A673 (cell line): ENCODE results near the gene MOB3C. TPM values are rescaled to one million over a fixed set of nuclear protein-coding genes. Genes with fewer than 3 reads are reported as not detected.

Source experiments
- BruUV-seq: library from RNA; stranded (reverse); fragments of 400-500 nt; replicated peaks from 2 replicates; lab custom pipeline; 2021; lab: Mats Ljungman, UMichigan
- CTCF ChIA-PET: fragments of 300-600 bp; sonication (Branson Sonifier 250); formaldehyde crosslinking; loops from one replicate; lab custom pipeline; 2022; ENCODE audit warnings: antibody characterized with exemption; lab: Charles Lee
- POLR2A ChIA-PET: fragments of 300-600 bp; sonication (Branson Sonifier 250); formaldehyde crosslinking; loops from one replicate; lab custom pipeline; 2022; ENCODE audit warnings: antibody characterized with exemption; ENCODE audit not compliant: low non-redundant PET; lab: Charles Lee
- DNase-seq: peaks from one replicate; pipeline ENCODE4 v3.0.0-alpha.2; 2015; ENCODE audit warnings: low spot score
- H3K27ac ChIP-seq: fragments of 200-600 bp; sonication (generic); 2 replicates; pipeline ENCODE4 v1.5.1; 2016; ENCODE audit warnings: mixed run types, low read depth, mild to moderate bottlenecking, mixed read lengths, antibody characterized with exemption, low read length; ENCODE audit not compliant: poor library complexity, severe bottlenecking
- H3K27me3 ChIP-seq: fragments of 200-600 bp; sonication (generic); replicated peaks from 2 replicates; pipeline ENCODE4 v1.6.1; 2017; ENCODE audit warnings: mixed run types, low read depth, mild to moderate bottlenecking, mixed read lengths, antibody characterized with exemption, low read length; ENCODE audit not compliant: insufficient read depth, poor library complexity
- H3K36me3 ChIP-seq: fragments of 200-600 bp; sonication (generic); 2 replicates; pipeline ENCODE4 v1.6.1; 2016; ENCODE audit warnings: mixed run types, mild to moderate bottlenecking, mixed read lengths, antibody characterized with exemption, low read length; ENCODE audit not compliant: insufficient read depth, poor library complexity, severe bottlenecking
- H3K4me1 ChIP-seq: fragments of 200-600 bp; sonication (generic); 2 replicates; pipeline ENCODE4 v1.6.1; 2017; ENCODE audit warnings: mixed run types, mild to moderate bottlenecking, mixed read lengths, antibody characterized with exemption, low read length; ENCODE audit not compliant: insufficient read depth, poor library complexity, severe bottlenecking
- H3K4me3 ChIP-seq: fragments of 200-600 bp; sonication (generic); 2 replicates; pipeline ENCODE4 v1.5.1; 2016; ENCODE audit warnings: low read depth, mixed run types, mild to moderate bottlenecking, mixed read lengths, low read length; ENCODE audit not compliant: poor library complexity, severe bottlenecking
- H3K9me3 ChIP-seq: fragments of 200-600 bp; sonication (generic); 2 replicates; pipeline ENCODE4 v1.6.1; 2016; ENCODE audit warnings: mixed run types, low read depth, mild to moderate bottlenecking, mixed read lengths, antibody characterized with exemption, low read length; ENCODE audit not compliant: poor library complexity, severe bottlenecking
- EZH2 ChIP-seq: fragments of 200-600 bp; sonication (generic); IDR thresholded peaks from 2 replicates; pipeline ENCODE4 v1.6.1; 2017; ENCODE audit warnings: borderline replicate concordance, low read depth, mild to moderate bottlenecking, mixed read lengths, antibody characterized with exemption, low read length; ENCODE audit not compliant: poor library complexity, severe bottlenecking
- intact Hi-C: fragments of 100-400 bp; cut with micrococcal nuclease; formaldehyde crosslinking; loops from one replicate; pipeline ENCODE4 v1.10.0; 2022; ENCODE audit not compliant: unreplicated experiment
- total RNA-seq: library from RNA; stranded (reverse); gene quantifications from 2 replicates; pipeline ENCODE4 v1.2.3, GENCODE V29; 2021
- TF ChIP-seq, protein P1 (sequence below): fragments of 300-800, 200-600 bp; sonication (generic); conservative IDR thresholded peaks from 2 replicates; pipeline ENCODE4 v1.5.1; 2017; ENCODE audit warnings: low read depth, mild to moderate bottlenecking, antibody characterized with exemption, low read length, moderate library complexity, mixed read lengths

Gene MOB3C
- total RNA-seq, 1 experiment from 2014 or later = 2.5 TPM

DNA sequence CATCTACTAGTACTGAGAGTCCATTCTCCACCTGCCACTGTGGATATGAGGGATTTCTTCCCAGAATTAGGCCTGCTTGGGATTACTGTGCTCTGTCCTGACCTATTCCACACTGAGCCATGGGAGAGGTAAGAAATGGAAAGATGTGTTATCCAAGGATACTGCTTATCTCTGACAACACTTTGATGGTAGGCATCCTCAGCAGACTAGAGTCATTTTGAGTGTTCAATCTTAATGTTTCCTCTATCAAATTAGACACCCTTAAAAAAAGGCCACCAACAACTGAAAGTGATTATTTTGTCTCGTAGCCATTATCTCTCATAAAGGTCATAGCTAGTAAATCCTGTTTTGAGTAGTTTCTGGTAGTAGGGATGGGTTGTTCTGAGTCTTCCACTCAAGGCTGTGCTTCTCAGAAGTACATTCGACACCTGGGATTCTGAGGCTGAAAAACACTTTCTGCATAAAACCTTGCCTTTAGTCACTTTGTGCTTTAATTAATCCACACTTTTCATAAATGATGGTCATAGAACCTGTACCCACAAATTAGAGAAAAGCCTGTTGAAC is 42.8 kb upstream of the MOB3C start:
- Histone ChIP-seq H3K4me3 (no peak overlapping the region), H3K27ac (no peak overlapping the region), H3K9me3 (no peaks in the 10 kb centered on the region), H3K36me3 (peaks cover 31% of the 10 kb centered on the region), H3K27me3 (no peaks in the 10 kb centered on the region), H3K4me1 (no peaks in the 10 kb centered on the region)
- ChIA-PET CTCF (no interaction called here), POLR2A (no interaction called here)
- BruUV-seq = no TSS peak
- intact Hi-C loops = no loop called here
- DNase-seq = no peak
- TF ChIP-seq, protein P1, sequence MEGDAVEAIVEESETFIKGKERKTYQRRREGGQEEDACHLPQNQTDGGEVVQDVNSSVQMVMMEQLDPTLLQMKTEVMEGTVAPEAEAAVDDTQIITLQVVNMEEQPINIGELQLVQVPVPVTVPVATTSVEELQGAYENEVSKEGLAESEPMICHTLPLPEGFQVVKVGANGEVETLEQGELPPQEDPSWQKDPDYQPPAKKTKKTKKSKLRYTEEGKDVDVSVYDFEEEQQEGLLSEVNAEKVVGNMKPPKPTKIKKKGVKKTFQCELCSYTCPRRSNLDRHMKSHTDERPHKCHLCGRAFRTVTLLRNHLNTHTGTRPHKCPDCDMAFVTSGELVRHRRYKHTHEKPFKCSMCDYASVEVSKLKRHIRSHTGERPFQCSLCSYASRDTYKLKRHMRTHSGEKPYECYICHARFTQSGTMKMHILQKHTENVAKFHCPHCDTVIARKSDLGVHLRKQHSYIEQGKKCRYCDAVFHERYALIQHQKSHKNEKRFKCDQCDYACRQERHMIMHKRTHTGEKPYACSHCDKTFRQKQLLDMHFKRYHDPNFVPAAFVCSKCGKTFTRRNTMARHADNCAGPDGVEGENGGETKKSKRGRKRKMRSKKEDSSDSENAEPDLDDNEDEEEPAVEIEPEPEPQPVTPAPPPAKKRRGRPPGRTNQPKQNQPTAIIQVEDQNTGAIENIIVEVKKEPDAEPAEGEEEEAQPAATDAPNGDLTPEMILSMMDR = no peak
- TF ChIP-seq EZH2 = no peak

DNA sequence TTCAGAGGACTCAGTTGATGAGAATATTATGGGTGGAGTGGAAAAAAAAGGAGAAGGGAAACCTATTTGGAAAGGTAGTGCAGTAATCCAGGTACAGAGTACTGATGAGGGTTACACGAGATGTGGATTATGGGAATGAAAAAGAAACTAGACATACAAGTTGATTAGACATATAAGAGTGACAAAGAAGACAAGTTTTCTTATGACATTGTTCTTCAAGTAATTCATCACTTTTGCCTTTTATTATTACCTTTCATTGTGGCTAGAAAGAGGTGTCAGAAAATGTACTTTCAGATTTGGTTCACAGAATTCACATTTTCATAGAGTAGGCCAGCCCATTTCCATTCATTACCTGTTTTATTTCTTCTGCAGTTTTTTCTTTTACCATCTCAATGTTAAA is 41.2 kb upstream of the MOB3C start:
- TF ChIP-seq, protein P1 = no peak
- TF ChIP-seq EZH2 = no peak
- no TSS peak for BruUV-seq
- Histone ChIP-seq H3K36me3 (peaks cover 21% of the 10 kb centered on the region), H3K9me3 (no peaks in the 10 kb centered on the region), H3K4me3 (no peak overlapping the region), H3K27me3 (no peaks in the 10 kb centered on the region), H3K4me1 (no peaks in the 10 kb centered on the region), H3K27ac (no peak overlapping the region)
- intact Hi-C loops = no loop called here
- POLR2A ChIA-PET = no interaction called here
- no peak for DNase-seq
- CTCF ChIA-PET = no interaction called here

DNA sequence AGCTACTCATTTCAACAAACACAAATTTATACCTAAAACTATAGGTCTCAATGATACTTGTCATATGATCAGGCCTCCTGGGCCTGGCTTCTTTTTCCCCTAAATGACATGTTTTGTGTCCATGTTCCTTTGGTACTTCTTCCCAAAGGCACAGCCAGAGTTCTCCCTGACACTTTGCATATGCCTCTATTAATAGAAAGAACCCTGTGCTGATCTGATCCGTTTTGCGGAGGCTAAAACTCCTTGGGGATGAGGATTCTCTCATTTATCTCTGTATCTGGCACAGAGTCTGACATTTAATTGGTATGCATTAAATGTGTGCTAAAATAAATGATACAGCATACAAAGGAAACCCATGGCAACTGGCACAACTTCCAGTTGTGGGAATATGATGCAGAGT is 40.0 kb upstream of the MOB3C start:
- H3K27ac ChIP-seq = no peak overlapping the region
- no peaks in the 10 kb centered on the region for H3K9me3 ChIP-seq
- H3K27me3 ChIP-seq = no peaks in the 10 kb centered on the region
- intact Hi-C loops = no loop called here
- H3K36me3 ChIP-seq = peaks cover 21% of the 10 kb centered on the region
- CTCF ChIA-PET = no interaction called here
- no peaks in the 10 kb centered on the region for H3K4me1 ChIP-seq
- no peak for TF ChIP-seq EZH2
- TF ChIP-seq, protein P1 = no peak
- H3K4me3 ChIP-seq = no peak overlapping the region
- POLR2A ChIA-PET = no interaction called here
- BruUV-seq = no TSS peak
- no peak for DNase-seq
